ENCODE data around the gene OR2H2.

GRCh38 chr6:29564875-29565274 lies 20.0 kb upstream of the OR2H2 start:
- TF ChIP-seq CTCF (IDR thresholded peaks at IDR 0.05) (no peak), POLR2A (IDR thresholded peaks at IDR 0.05) (no peak), EP300 (IDR thresholded peaks at IDR 0.05) (no peak)
